H1 (cell line): ENCODE results near the gene CAMKMT.

Experiments
- CBX5 ChIP-seq: fragments of 300-800, 300-1000 bp; sonication (generic); IDR thresholded peaks from 2 replicates; pipeline ENCODE4 v1.7.1; 2016; ENCODE audit warnings: antibody characterized with exemption, low read length, low read depth
- CHD2 ChIP-seq: IDR thresholded peaks from 2 replicates; pipeline ENCODE4 v1.6.1; 2012; ENCODE audit warnings: low read length, improper control_type of control experiment
- CTCF ChIP-seq, 3 experiments: IDR thresholded peaks; 1 replicate in 2 of 3; 2 replicates in 1 of 3; pipeline versions ENCODE4 v1.5.1 to v1.6.1; 2011; ENCODE audit warnings: low read length in 3 of 3, mild to moderate bottlenecking in 3 of 3, inconsistent platforms in 2 of 3, low read depth in 1 of 3, moderate library complexity in 1 of 3; ENCODE audit not compliant: insufficient read depth in 1 of 3; ENCODE audit errors: control extremely low read depth in 1 of 3
- KDM5A ChIP-seq: fragments of 200-600 bp; IDR thresholded peaks from 2 replicates; pipeline ENCODE4 v1.7.1; 2012; ENCODE audit warnings: mild to moderate bottlenecking, low read length, inconsistent platforms, mixed read lengths
- POLR2A ChIP-seq, 2 experiments: IDR thresholded peaks; 1 replicate in 1 of 2; 2 replicates in 1 of 2; pipeline ENCODE4 v1.6.1; 2011; ENCODE audit warnings: low read depth in 2 of 2, low read length in 2 of 2, mild to moderate bottlenecking in 2 of 2; ENCODE audit errors: control extremely low read depth in 1 of 2
- SUZ12 ChIP-seq: fragments of 200-600 bp; sonication (generic); IDR thresholded peaks from 2 replicates; pipeline ENCODE4 v1.6.1; 2012; ENCODE audit warnings: mild to moderate bottlenecking, inconsistent platforms, low read length, moderate library complexity, mixed read lengths
- TAF1 ChIP-seq: IDR thresholded peaks from 2 replicates; pipeline ENCODE4 v1.6.1; 2011; ENCODE audit warnings: mild to moderate bottlenecking, low read depth, low read length
- USF2 ChIP-seq: IDR thresholded peaks from 2 replicates; pipeline ENCODE4 v1.6.1; 2011; ENCODE audit warnings: low read length, improper control_type of control experiment
- TF ChIP-seq, protein P1 (sequence below): IDR thresholded peaks from 2 replicates; pipeline ENCODE4 v1.6.1; 2011; ENCODE audit warnings: low read depth, mild to moderate bottlenecking, low read length; ENCODE audit not compliant: insufficient read depth

- no peak for TF ChIP-seq CTCF (IDR thresholded peaks at IDR 0.05; ENCODE audit: control extremely low read depth in 1 of 3, insufficient read depth in 1 of 3, low read depth in 1 of 3, low read length in 3 of 3)
- TF ChIP-seq POLR2A (IDR thresholded peaks at IDR 0.05; ENCODE audit: control extremely low read depth in 1 of 2, low read depth in 2 of 2, low read length in 2 of 2): no peak
- TF ChIP-seq, protein P1, sequence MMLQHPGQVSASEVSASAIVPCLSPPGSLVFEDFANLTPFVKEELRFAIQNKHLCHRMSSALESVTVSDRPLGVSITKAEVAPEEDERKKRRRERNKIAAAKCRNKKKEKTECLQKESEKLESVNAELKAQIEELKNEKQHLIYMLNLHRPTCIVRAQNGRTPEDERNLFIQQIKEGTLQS: no peak
- TF ChIP-seq USF2: no peak
- TF ChIP-seq KDM5A: no peak
- TF ChIP-seq TAF1: no peak
- no peak for TF ChIP-seq CHD2
- TF ChIP-seq SUZ12: no peak
- TF ChIP-seq CBX5: no peak
These were observed 194.0 kb downstream of the CAMKMT start for GRCh38 chr2:44555700-44556099.
